ENCODE measurements around the gene ADRM1.

ADRM1 gene

DNA sequence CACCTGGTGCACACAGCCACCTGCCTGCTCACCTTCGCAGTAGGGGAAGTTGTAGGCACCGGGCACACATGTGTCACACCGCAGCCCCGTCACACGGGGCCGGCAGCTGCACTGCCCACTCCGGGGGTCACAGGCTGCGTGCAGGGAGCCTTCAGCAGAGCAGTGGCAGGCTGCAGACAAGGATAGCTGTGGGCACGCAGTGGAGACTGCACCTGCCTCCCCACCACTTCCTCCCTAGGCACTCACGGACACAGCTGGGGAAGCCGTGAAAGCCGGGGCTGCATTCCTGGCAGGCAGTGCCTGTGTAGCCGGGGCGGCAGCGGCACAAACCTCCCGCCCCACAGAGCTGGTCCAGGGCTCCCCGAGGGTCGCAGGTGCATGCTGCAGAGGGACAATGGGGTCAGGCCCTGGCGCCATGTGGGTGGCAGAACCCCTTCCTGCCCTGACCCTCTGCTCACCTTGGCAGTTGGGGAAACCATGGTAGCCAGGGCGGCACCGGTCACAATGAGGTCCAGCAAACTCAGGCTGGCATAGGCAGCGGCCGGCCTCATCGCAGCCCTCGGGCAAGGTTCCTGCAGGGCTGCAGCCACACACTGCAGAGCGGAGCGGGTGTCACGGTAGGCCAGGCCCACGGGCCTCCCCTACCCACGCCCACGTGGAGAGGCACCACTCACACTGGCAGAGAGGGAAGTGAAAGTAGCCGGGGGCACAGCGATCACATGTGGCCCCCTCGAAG lies 34.9 kb downstream of the ADRM1 start:
- no peaks in the 10 kb centered on the region for H3K9me3 Mint-ChIP-seq
- H3K27me3 Mint-ChIP-seq, result peaks cover 25% of the 10 kb centered on the region
- H3K36me3 Mint-ChIP-seq (ENCODE audit: low read depth), result no peaks in the 10 kb centered on the region
- no peaks in the 10 kb centered on the region for H3K4me1 Mint-ChIP-seq (ENCODE audit: low read depth)
- no peak overlapping the region for H3K27ac Mint-ChIP-seq
- no peak overlapping the region for H3K4me3 Mint-ChIP-seq
- DNase-seq, result no peak

DNA sequence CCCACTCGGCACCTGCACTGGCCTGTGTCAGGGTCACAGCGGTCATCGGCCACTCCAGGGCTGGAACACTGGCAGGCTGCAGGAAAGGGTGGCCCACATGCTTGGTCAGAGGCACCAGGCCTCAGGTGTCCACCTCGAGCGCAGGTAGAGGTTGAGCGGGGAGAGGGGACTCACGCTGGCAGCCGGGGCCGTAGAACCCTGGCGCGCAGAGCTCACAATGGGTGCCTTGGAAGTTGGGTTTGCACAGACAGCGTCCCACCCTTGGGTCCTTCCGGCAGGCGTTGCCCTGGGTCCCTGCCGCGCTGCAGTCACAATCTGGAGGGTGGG lies 35.5 kb downstream of the ADRM1 start:
- Mint-ChIP-seq H3K9me3 (no peaks in the 10 kb centered on the region), H3K4me1 (ENCODE audit: low read depth) (no peaks in the 10 kb centered on the region), H3K36me3 (ENCODE audit: low read depth) (no peaks in the 10 kb centered on the region), H3K27me3 (peaks cover 25% of the 10 kb centered on the region), H3K4me3 (no peak overlapping the region), H3K27ac (no peak overlapping the region)
- DNase-seq, result no peak

DNA sequence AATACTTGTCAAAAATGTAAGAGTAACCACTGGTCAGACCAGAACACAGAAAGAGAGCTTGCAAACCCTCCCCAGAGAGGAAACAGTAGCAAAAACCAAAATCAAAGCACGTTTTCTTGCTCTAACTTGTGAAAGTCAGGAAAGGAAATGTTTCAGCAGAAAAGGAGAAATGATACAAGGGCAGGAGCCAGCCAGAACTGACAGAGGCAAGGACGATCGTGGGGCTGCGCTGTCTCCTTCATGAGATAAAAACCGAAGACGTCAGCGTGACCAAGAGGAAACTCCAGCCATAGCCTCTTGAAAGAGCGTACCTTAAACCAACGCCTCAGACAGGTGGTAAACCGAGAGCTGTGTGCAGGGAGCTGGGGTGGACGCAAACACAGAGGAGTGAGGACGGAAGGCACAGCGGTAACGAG lies 36.9 kb downstream of the ADRM1 start:
- DNase-seq, result no peak
- Mint-ChIP-seq H3K4me3 (no peak overlapping the region), H3K4me1 (ENCODE audit: low read depth) (no peaks in the 10 kb centered on the region), H3K9me3 (no peaks in the 10 kb centered on the region), H3K27me3 (peaks cover 25% of the 10 kb centered on the region), H3K27ac (no peak overlapping the region), H3K36me3 (ENCODE audit: low read depth) (no peaks in the 10 kb centered on the region)

DNA sequence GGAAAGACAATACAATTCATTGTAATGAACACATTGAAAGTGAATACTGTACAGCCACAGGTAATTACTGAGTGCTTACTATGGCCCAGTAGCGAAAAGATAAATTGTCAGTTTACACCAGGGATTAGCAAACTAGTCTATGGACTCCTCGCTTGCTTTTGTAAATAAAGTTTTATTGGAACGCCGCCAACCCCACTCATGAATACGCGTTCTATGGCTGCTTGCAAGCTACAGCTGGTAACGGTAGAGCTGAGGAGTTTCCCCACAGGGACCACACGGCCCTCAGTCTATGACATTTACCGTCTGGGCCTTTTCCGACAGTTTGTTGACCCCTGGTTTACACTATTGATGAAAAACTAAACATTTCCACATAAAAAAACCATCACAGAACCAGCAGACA lies 40.1 kb downstream of the ADRM1 start:
- Mint-ChIP-seq H3K4me3 (no peak overlapping the region), H3K27me3 (peaks cover 9% of the 10 kb centered on the region)

DNA sequence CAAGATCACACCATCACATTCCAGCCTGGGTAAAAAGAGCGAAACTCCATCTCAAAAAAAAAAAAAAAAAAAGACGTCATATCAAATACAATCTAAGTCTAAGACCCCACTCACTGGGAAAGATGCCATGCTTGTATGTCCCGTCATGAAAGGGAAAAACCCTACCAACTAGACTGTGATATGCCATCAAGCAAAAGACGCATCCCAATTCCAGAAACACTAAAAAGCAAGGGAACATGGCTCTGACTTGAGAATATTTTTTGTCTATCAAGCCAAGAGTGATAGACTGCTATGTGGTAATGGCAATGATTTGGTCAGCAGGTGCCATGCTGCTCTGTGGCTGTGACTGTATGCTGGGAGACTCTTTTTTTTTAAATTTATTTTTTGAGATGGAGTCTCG lies 41.3 kb downstream of the ADRM1 start:
- Mint-ChIP-seq H3K27me3 (peaks cover 8% of the 10 kb centered on the region), H3K9me3 (peaks cover 3% of the 10 kb centered on the region), H3K36me3 (ENCODE audit: low read depth) (no peaks in the 10 kb centered on the region), H3K27ac (no peak overlapping the region), H3K4me3 (no peak overlapping the region), H3K4me1 (ENCODE audit: low read depth) (no peaks in the 10 kb centered on the region)
- DNase-seq, result no peak

More for the DNA sequence above, 40.1 kb downstream of the ADRM1 start:
- Mint-ChIP-seq H3K36me3 (ENCODE audit: low read depth) (no peaks in the 10 kb centered on the region), H3K27ac (no peak overlapping the region), H3K9me3 (no peaks in the 10 kb centered on the region), H3K4me1 (ENCODE audit: low read depth) (no peaks in the 10 kb centered on the region)
- no peak for DNase-seq

DNA sequence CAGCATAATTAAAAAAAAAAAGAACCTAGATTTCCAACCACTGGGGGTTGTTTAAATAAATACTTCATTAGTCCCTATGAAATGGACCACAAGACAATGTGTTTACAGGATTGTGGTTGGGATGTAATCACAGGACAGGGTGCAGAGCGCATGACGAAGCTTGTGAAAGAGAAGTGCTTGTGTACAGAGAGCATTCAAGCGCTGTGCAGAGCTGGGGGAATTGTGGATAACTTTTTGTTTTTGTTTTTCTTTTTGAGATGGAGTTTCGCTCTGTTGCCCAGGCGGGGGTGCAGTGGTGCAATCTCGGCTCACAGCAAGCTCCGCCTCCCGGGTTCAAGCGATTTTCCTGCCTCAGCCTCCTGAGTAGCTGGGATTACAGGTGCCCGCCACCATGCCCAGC lies 42.0 kb downstream of the ADRM1 start:
- Mint-ChIP-seq H3K27me3 (peaks cover 3% of the 10 kb centered on the region), H3K36me3 (ENCODE audit: low read depth) (no peaks in the 10 kb centered on the region), H3K9me3 (peaks cover 5% of the 10 kb centered on the region), H3K27ac (no peak overlapping the region), H3K4me3 (no peak overlapping the region), H3K4me1 (ENCODE audit: low read depth) (no peaks in the 10 kb centered on the region)
- DNase-seq, result no peak

DNA sequence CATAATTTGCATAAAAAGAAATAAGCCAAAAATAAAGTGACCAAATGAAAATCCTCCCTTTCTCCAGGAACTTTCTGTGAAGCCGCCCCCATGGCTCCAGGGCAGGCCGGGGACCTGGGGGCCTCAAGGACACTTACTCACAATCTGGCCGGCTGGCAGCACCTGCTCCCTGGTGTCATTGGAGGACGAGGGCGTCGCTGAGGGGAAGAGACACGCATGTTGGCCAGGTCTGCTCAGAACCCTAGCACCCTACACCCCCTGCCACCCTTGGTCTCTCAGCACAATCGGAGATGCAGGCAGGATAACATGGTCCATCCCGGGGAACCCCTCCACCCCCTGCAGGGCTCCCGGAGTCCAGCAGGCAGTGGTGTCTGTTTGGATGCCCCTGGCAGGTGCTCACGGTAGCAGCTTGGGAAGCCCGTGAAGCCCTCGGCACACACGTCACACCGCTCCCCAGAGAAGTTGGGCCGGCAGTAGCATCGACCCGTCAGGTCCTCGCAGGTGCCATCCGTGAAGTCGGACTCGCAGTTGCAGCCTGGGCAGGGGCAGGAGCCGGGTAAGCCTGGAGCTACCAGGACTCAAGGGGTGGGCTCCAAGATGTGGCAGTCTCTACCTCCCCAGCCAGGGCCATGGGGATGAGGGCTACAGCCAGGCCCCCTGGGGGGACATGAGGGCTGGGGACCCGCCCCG lies 43.0 kb downstream of the ADRM1 start:
- Mint-ChIP-seq H3K27ac (no peak overlapping the region), H3K4me3 (no peak overlapping the region), H3K4me1 (ENCODE audit: low read depth) (no peaks in the 10 kb centered on the region), H3K36me3 (ENCODE audit: low read depth) (no peaks in the 10 kb centered on the region), H3K9me3 (peaks cover 5% of the 10 kb centered on the region), H3K27me3 (no peaks in the 10 kb centered on the region)
- no peak for DNase-seq

DNA sequence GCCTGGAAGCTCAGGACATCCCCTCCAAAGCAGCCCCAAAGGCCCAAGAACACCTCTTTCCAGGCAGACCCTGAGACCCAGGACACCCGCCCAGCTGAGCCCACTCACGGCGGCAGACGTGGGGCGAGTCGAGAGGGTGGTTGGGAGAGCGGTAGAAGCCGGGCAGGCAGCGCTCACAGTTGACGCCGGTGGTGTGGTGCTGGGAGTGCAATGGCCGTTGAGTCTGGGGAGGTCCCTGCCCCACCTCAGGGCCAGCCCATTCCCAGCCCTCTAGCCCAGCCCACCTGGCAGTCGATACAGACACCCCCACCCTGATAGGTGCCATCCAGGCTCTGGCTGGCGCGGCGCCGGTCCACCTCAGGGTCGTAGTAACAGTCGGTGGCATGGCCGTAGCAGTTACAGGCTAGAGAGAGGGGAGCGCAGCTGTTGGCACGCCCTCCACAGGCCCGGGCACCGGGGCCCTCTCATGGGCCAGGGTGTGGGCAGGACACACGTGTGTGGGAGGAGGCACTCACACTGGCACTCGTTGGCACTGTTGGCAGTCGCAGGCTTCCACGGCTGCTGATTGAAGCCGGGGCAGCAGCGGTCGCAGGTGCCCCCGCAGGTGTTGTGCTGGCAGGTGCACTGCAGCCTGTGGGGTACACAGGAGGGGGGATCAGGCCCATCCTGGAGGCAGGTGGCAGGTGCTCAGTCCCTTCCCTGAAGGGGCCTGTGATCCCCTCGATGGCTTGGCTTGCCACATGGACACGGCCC lies 43.8 kb downstream of the ADRM1 start:
- H3K4me1 Mint-ChIP-seq (ENCODE audit: low read depth), result no peaks in the 10 kb centered on the region
- H3K27ac Mint-ChIP-seq, result no peak overlapping the region
- no peaks in the 10 kb centered on the region for H3K27me3 Mint-ChIP-seq
- H3K4me3 Mint-ChIP-seq, result no peak overlapping the region
- H3K36me3 Mint-ChIP-seq (ENCODE audit: low read depth), result no peaks in the 10 kb centered on the region
- H3K9me3 Mint-ChIP-seq, result peaks cover 5% of the 10 kb centered on the region
- DNase-seq, result no peak

DNA sequence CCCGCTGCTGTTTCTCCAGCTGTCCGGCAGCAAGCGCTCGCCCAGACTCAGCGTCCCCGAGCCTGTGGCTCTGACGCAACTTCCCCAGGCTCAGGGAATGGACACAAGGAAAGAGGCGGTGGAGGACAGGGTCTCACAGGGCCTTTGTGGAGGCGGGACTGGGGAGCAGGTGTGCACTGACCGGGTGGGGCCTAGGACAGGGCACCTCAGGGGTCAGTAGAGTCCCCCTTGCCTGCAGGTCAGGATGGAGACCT lies 44.3 kb downstream of the ADRM1 start:
- Mint-ChIP-seq H3K36me3 (ENCODE audit: low read depth) (no peaks in the 10 kb centered on the region), H3K4me1 (ENCODE audit: low read depth) (no peaks in the 10 kb centered on the region), H3K27me3 (no peaks in the 10 kb centered on the region), H3K4me3 (no peak overlapping the region), H3K9me3 (peaks cover 5% of the 10 kb centered on the region), H3K27ac (no peak overlapping the region)
- DNase-seq, result no peak

DNA sequence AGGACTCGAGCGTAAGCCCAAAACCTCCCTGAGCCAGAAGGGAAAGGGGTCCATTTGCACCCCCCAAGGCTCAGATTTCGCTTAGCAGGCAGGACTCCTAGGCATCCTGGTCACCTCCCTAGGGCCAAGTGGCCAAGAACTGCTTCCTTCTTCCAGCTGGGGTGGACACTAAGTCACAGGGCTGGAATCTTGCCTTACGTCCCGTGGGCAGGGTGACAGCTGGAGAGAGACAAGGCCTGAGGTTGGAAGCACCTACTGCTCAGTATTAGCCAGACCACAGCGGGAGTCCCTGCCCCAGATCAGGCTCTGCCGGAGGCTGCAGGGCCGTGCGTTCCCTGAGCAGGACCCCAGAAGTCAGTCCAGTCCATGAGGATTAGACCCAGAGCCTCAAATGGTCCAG lies 44.6 kb downstream of the ADRM1 start:
- Mint-ChIP-seq H3K36me3 (ENCODE audit: low read depth) (no peaks in the 10 kb centered on the region), H3K9me3 (peaks cover 5% of the 10 kb centered on the region), H3K27ac (no peak overlapping the region), H3K4me1 (ENCODE audit: low read depth) (no peaks in the 10 kb centered on the region), H3K27me3 (no peaks in the 10 kb centered on the region), H3K4me3 (no peak overlapping the region)
- DNase-seq, result no peak

DNA sequence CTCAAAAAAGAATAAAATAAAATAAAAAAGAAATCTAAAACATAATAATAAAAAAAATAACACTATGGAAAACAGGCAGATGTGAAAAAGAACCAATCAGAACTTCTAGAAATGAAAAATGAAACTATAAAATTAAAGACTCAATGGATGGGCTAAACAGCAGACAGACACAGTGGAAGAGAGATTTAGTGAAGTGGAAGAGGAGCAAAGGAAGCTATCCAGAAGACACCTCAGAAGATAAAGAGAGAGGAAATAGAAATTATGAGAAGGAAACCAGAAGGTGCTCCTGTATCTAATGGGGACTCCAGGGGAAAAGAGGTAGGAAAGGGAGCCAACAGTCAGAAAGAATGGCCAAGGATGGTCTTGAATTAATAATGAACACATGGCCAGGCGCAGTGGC lies 45.8 kb downstream of the ADRM1 start:
- Mint-ChIP-seq H3K4me1 (ENCODE audit: low read depth) (no peaks in the 10 kb centered on the region), H3K9me3 (peaks cover 5% of the 10 kb centered on the region), H3K4me3 (no peak overlapping the region), H3K27me3 (no peaks in the 10 kb centered on the region), H3K27ac (no peak overlapping the region), H3K36me3 (ENCODE audit: low read depth) (no peaks in the 10 kb centered on the region)
- no peak for DNase-seq

DNA sequence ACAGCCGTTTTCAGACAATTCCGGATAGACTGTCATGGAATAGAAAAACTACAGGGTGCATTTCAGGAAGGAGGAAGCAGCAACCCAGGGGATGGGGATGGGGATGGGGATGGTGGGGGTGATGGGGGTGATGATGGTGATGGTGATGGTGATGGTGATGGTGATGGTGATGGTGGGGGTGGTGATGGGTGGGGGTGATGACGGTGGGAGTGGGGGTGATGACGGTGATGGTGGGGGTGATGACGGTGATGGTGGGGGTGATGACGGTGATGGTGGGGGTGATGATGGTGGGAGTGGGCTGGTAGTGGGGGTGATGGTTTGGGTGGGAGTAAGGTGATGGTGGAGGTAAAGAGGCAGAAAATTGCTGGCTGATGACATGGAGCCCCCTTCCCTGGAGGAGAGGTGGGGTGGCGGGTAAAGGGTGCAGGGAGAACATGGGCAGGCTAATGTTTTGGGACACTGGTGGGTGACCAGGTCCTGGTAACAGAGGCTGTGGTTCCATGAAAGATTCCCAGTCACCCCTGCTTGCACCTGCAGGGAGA lies 46.8 kb downstream of the ADRM1 start:
- H3K4me3 Mint-ChIP-seq, result no peak overlapping the region
- no peaks in the 10 kb centered on the region for H3K27me3 Mint-ChIP-seq
- H3K4me1 Mint-ChIP-seq (ENCODE audit: low read depth), result no peaks in the 10 kb centered on the region
- no peak for DNase-seq
- H3K36me3 Mint-ChIP-seq (ENCODE audit: low read depth), result no peaks in the 10 kb centered on the region
- H3K9me3 Mint-ChIP-seq, result peaks cover 5% of the 10 kb centered on the region
- no peak overlapping the region for H3K27ac Mint-ChIP-seq

DNA sequence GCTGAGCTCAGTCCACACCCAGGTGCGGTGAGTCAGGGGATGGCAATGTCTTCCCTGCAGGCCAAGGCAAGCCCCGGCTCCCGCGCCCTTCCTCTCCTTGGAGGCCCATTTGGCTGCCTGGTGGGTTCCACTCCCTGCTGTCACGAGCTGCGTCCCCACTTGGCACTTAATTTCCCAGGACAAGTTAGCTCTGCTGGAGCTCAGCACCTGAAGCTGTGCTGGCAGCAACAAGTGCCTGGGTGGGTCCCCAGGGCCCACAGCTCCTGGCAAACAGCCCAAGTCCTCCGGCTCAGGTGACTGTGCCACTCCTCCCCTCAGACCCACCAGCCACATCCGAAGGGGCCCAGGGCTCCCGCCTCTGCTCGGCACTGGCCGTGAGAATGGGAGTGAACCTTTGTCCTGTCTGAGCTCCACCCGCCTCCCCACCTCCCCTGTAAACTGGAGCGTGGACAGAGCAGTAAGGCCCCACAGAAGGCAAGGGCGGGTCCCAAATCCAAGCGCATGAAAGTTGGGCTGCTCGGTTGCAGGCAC lies 47.4 kb downstream of the ADRM1 start:
- H3K27ac Mint-ChIP-seq, result no peak overlapping the region
- no peaks in the 10 kb centered on the region for H3K36me3 Mint-ChIP-seq (ENCODE audit: low read depth)
- no peak overlapping the region for H3K4me3 Mint-ChIP-seq
- no peak for DNase-seq
- no peaks in the 10 kb centered on the region for H3K4me1 Mint-ChIP-seq (ENCODE audit: low read depth)
- H3K9me3 Mint-ChIP-seq, result peaks cover 5% of the 10 kb centered on the region
- no peaks in the 10 kb centered on the region for H3K27me3 Mint-ChIP-seq

DNA sequence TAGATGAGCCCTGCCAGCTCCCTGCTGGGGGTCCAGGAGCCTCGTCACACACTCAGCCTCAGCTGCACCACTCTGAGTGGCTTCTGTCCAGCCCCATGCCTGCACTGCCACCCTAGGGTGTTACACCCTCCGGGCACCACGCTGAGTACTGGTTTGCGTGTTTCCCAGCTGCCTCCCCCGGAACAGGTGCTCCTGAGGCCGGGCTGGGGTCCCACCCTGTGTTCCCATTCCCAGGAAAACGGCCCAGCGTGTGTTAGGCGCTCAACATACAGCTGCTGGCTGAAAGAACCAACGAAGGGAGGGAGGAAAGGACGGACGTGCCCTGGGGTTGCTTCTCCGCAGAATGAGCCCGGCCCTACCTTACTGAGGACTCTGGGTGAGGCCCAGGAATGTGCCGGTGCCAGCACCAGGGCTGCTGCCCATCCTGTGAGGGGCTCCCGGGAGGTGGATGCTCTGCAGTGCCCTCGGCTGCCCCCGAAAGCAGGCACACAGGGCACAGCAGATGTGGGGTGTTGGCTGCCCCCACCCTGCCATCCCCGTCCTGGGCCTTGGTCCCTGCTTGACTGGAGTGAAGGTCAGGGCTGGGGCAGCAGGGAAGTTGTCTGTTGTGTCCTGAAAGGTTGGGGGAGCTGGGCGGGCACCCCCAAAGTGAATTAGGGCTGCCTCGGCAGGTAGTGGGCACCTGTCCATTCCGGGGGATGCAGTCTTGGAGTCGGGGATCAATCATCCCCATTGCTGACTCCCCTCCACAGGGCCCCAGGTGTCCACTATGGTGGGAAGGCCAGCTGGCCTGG lies 48.0 kb downstream of the ADRM1 start:
- Mint-ChIP-seq H3K27ac (no peak overlapping the region), H3K27me3 (peaks cover 1% of the 10 kb centered on the region), H3K4me3 (no peak overlapping the region), H3K4me1 (ENCODE audit: low read depth) (no peaks in the 10 kb centered on the region), H3K36me3 (ENCODE audit: low read depth) (no peaks in the 10 kb centered on the region), H3K9me3 (peaks cover 5% of the 10 kb centered on the region)
- no peak for DNase-seq
